ENCODE results near the gene DHX15. TPM values are rescaled to one million over a fixed set of nuclear protein-coding genes. Genes with fewer than 3 reads are reported as not detected.

Gene DHX15
- total RNA-seq, 3 donors from 2014 or later (not counting 1 experiment from before 2014, with no cell fraction given): 174 to 180 (median 179) TPM

DNA sequence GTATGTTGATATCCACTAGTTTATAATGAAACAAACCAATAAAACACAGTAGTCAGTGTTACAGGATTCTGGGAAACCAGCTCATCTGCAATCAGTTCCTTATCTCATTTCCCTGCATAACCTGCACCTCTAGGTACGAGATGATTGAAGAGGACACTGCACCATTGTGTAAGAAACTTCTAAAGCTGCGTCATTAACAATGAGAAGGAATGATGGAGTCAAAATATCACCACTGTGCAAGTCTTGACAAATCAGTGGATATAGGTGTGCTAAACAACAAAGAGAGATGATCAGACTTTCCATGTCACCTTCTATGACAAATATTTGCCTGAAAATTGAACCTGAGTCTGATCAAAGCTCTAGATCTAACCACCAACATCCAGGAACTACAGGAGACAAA lies 40.7 kb upstream of the DHX15 start:
- WGBS (ENCODE audit: insufficient coverage): 73% methylated on average over 2 of the region's 2 CpGs
- DNase-seq: no peak

DNA sequence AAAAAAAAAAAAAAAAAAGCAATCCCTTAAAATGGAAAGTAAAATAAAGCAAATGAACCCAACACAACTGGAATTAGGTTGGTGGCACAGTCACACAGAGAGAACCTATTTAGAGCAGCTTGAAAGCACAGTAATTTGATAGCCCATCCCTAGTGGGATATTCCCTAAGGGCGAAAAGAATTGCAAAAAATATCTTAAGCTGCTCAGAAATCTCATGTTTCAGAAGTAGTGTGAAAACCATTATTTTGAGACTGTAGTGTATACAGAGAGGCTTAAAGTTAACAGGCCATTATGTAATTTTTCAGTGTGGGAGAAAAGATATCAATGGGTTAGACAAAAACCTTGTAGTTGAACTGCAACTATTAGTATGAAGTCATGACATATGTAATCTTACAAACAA lies 40.0 kb upstream of the DHX15 start:
- intact Hi-C loops (cut with micrococcal nuclease): no loop called here

More for the DNA sequence above, 40.7 kb upstream of the DHX15 start:
- intact Hi-C loops (cut with micrococcal nuclease): no loop called here
- Histone ChIP-seq H3K9me3 (ENCODE audit: control insufficient read depth, insufficient read depth, low read length) (no peaks in the 10 kb centered on the region), H3K36me3 (ENCODE audit: control insufficient read depth, insufficient read depth, low read length) (no peaks in the 10 kb centered on the region), H3K27ac (ENCODE audit: low read length) (no peak overlapping the region), H3K4me3 (ENCODE audit: low read length) (no peak overlapping the region), H3K4me1 (ENCODE audit: control insufficient read depth, insufficient read depth, low read length) (no peaks in the 10 kb centered on the region), H3K27me3 (ENCODE audit: control insufficient read depth, insufficient read depth, low read length) (no peaks in the 10 kb centered on the region)
- Mint-ChIP-seq H3K27me3 (ENCODE audit: low read depth in 2 of 2) (peaks cover 16 to 20% of the 10 kb centered on the region in 2 donors), H3K4me1 (no peaks in the 10 kb centered on the region), H3K9me3 (peaks cover 3 to 5% of the 10 kb centered on the region in 2 donors), H3K36me3 (no peaks in the 10 kb centered on the region), H3K27ac (no peak overlapping the region), H3K4me3 (no peak overlapping the region)
- TF ChIP-seq, protein P1, sequence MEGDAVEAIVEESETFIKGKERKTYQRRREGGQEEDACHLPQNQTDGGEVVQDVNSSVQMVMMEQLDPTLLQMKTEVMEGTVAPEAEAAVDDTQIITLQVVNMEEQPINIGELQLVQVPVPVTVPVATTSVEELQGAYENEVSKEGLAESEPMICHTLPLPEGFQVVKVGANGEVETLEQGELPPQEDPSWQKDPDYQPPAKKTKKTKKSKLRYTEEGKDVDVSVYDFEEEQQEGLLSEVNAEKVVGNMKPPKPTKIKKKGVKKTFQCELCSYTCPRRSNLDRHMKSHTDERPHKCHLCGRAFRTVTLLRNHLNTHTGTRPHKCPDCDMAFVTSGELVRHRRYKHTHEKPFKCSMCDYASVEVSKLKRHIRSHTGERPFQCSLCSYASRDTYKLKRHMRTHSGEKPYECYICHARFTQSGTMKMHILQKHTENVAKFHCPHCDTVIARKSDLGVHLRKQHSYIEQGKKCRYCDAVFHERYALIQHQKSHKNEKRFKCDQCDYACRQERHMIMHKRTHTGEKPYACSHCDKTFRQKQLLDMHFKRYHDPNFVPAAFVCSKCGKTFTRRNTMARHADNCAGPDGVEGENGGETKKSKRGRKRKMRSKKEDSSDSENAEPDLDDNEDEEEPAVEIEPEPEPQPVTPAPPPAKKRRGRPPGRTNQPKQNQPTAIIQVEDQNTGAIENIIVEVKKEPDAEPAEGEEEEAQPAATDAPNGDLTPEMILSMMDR (IDR thresholded peaks at IDR 0.05): no peak
- no peak for ATAC-seq

DNA sequence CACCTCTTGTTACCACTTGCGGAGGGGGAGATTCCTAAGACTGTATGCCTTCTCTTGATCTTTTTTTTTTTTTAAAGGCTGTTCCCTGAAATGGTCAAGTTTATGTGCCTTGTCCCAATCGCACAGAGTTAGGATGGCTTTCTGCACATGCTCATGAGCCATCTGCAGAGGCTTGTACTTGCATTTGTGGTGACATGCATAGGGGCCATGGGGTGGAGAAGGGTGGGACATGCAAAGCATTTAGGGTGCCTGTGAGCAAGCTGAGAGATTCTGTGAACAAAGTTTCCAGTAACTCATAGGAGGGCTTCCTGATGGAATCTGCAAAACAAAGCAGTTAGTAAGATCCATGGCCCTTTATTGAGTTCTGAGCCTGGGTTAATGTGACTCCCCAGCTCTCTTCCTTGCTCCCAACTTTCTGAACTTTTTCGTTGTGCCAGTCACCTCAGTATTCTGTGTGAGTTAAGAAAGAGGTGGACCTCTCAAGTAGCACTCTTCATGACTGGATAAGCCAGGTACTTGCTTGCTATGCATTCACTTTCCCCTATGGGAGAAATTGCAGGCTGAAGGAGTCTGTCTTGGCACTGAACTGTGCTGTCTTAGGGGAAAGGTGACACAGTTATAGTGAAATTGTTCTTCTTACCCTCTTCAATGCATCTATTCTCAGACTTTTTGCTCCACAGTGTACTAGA lies 37.9 kb upstream of the DHX15 start:
- no peak overlapping the region for H3K27ac Mint-ChIP-seq
- H3K9me3 ChIP-seq (ENCODE audit: control insufficient read depth, insufficient read depth, low read length): no peaks in the 10 kb centered on the region
- intact Hi-C loops (cut with micrococcal nuclease): no loop called here
- 100% methylated on average over 2 of the region's 3 CpGs for WGBS (ENCODE audit: insufficient coverage)
- no peaks in the 10 kb centered on the region for H3K4me1 Mint-ChIP-seq
- H3K9me3 Mint-ChIP-seq: peaks cover 7 to 12% of the 10 kb centered on the region in 2 donors
- DNase-seq (no peak), ATAC-seq (no peak)
- no peaks in the 10 kb centered on the region for H3K4me1 ChIP-seq (ENCODE audit: control insufficient read depth, insufficient read depth, low read length)
- H3K27me3 ChIP-seq (ENCODE audit: control insufficient read depth, insufficient read depth, low read length): no peaks in the 10 kb centered on the region
- no peak overlapping the region for H3K4me3 ChIP-seq (ENCODE audit: low read length)
- no peaks in the 10 kb centered on the region for H3K36me3 ChIP-seq (ENCODE audit: control insufficient read depth, insufficient read depth, low read length)
- peaks cover 9 to 34% of the 10 kb centered on the region in 2 donors for H3K27me3 Mint-ChIP-seq (ENCODE audit: low read depth in 2 of 2)
- H3K27ac ChIP-seq (ENCODE audit: low read length): no peak overlapping the region
- H3K4me3 Mint-ChIP-seq: no peak overlapping the region
- TF ChIP-seq, protein P1 (IDR thresholded peaks at IDR 0.05): no peak
- H3K36me3 Mint-ChIP-seq: no peaks in the 10 kb centered on the region

More for the DNA sequence above, 40.0 kb upstream of the DHX15 start:
- DNase-seq (no peak), ATAC-seq (no peak)
- Mint-ChIP-seq H3K9me3 (peaks cover 7 to 12% of the 10 kb centered on the region in 2 donors), H3K4me1 (no peaks in the 10 kb centered on the region), H3K27ac (no peak overlapping the region), H3K4me3 (no peak overlapping the region), H3K27me3 (ENCODE audit: low read depth in 2 of 2) (peaks cover 17% of the 10 kb centered on the region in 2 donors), H3K36me3 (no peaks in the 10 kb centered on the region)
- Histone ChIP-seq H3K9me3 (ENCODE audit: control insufficient read depth, insufficient read depth, low read length) (no peaks in the 10 kb centered on the region), H3K36me3 (ENCODE audit: control insufficient read depth, insufficient read depth, low read length) (no peaks in the 10 kb centered on the region), H3K27me3 (ENCODE audit: control insufficient read depth, insufficient read depth, low read length) (no peaks in the 10 kb centered on the region), H3K4me1 (ENCODE audit: control insufficient read depth, insufficient read depth, low read length) (no peaks in the 10 kb centered on the region), H3K27ac (ENCODE audit: low read length) (no peak overlapping the region), H3K4me3 (ENCODE audit: low read length) (no peak overlapping the region)
- TF ChIP-seq, protein P1 (IDR thresholded peaks at IDR 0.05): no peak
- WGBS (ENCODE audit: insufficient coverage): 89% methylated on average over 1 of the region's 1 CpG

DNA sequence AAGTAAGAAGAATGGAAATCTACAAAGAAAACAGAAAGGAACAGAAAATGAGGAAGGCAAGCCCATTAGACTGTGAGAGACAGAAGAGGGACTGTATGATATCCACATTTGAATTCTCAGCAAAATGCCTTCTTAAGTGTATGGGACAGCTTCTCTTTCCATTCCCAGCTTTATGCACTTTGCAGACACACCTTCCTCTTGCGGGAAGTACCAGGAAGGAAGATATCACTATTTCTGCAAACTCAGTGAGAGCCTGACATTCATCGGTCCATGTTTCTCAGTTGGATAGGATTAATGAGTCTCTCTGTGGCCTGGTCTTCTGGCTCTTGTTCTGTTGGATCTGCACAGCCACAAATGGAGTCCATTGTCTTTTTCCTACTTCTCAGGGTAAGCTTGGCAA lies 31.6 kb upstream of the DHX15 start:
- Histone ChIP-seq H3K27ac (ENCODE audit: low read length) (no peak overlapping the region), H3K36me3 (ENCODE audit: control insufficient read depth, insufficient read depth, low read length) (no peaks in the 10 kb centered on the region), H3K27me3 (ENCODE audit: control insufficient read depth, insufficient read depth, low read length) (no peaks in the 10 kb centered on the region), H3K4me3 (ENCODE audit: low read length) (no peak overlapping the region), H3K4me1 (ENCODE audit: control insufficient read depth, insufficient read depth, low read length) (no peaks in the 10 kb centered on the region), H3K9me3 (ENCODE audit: control insufficient read depth, insufficient read depth, low read length) (no peaks in the 10 kb centered on the region)
- Mint-ChIP-seq H3K4me1 (no peaks in the 10 kb centered on the region), H3K4me3 (no peak overlapping the region), H3K9me3 (peaks cover 6 to 11% of the 10 kb centered on the region in 2 donors), H3K27ac (no peak overlapping the region), H3K27me3 (ENCODE audit: low read depth in 2 of 2) (peaks cover 6 to 25% of the 10 kb centered on the region in 2 donors), H3K36me3 (no peaks in the 10 kb centered on the region)
- intact Hi-C loops (cut with micrococcal nuclease): no loop called here
- TF ChIP-seq, protein P1 (IDR thresholded peaks at IDR 0.05): no peak
- ATAC-seq: no peak
- no peak for DNase-seq
- WGBS (ENCODE audit: insufficient coverage): 92% methylated on average over 2 of the region's 2 CpGs
